WTC11 (cell line): Measurements from ENCODE around the gene RIMBP2. TPM values are rescaled to one million over a fixed set of nuclear protein-coding genes. Genes with fewer than 3 reads are reported as not detected.

Experiments
- ATAC-seq: fragments of 200-7000 bp; cut with Tn5 transposase; 2 replicates; pipeline ENCODE4 v1.10.0; 2021; ENCODE audit warnings: mild to moderate bottlenecking, moderate library complexity
- CTCF ChIA-PET: fragments of 300-600 bp; sonication (Branson Sonifier 250); formaldehyde crosslinking; loops from one replicate; lab custom pipeline; 2021; ENCODE audit warnings: antibody characterized with exemption; lab: Charles Lee
- POLR2A ChIA-PET: fragments of 350-600 bp; sonication (Branson Sonifier 250); formaldehyde crosslinking; loops from one replicate; lab custom pipeline; 2021; ENCODE audit warnings: antibody characterized with exemption; lab: Charles Lee
- DNase-seq: peaks from one replicate; pipeline ENCODE4 v3.0.0; 2021; ENCODE audit warnings: low spot score
- H3K27ac Mint-ChIP-seq: 2 replicates; pipeline ENCODE4 v1.8.0; 2021; ENCODE audit warnings: mixed read lengths
- H3K27me3 Mint-ChIP-seq: 2 replicates; pipeline ENCODE4 v1.8.0; 2021; ENCODE audit warnings: low read depth, mild to moderate bottlenecking, moderate library complexity, mixed read lengths
- H3K36me3 Mint-ChIP-seq: 2 replicates; pipeline ENCODE4 v1.8.0; 2021; ENCODE audit warnings: mixed read lengths
- H3K4me1 Mint-ChIP-seq: 2 replicates; pipeline ENCODE4 v1.8.0; 2022; ENCODE audit warnings: mixed read lengths
- H3K4me3 Mint-ChIP-seq: 2 replicates; pipeline ENCODE4 v1.8.0; 2021; ENCODE audit warnings: mild to moderate bottlenecking, moderate library complexity, mixed read lengths
- H3K9me3 Mint-ChIP-seq: 2 replicates; pipeline ENCODE4 v1.8.0; 2021; ENCODE audit warnings: mixed read lengths
- CREM ChIP-seq: sonication (generic); formaldehyde crosslinking; IDR thresholded peaks from 2 replicates; pipeline ENCODE4 v1.8.1; 2022; ENCODE audit warnings: mild to moderate bottlenecking, missing genetic modification reagents, moderate library complexity
- ELF4 ChIP-seq: sonication (generic); formaldehyde crosslinking; IDR thresholded peaks from 2 replicates; pipeline ENCODE4 v1.8.1; 2022; ENCODE audit warnings: low read depth, mild to moderate bottlenecking, moderate library complexity, missing genetic modification reagents
- EMX1 ChIP-seq: fragments of 250-450 bp; sonication (Bioruptor Pico); IDR thresholded peaks from 2 replicates; pipeline ENCODE4 v1.8.0; 2021; ENCODE audit warnings: mild to moderate bottlenecking
- ESRRA ChIP-seq: sonication (generic); formaldehyde crosslinking; IDR thresholded peaks from 2 replicates; pipeline ENCODE4 v1.8.1; 2022; ENCODE audit warnings: mild to moderate bottlenecking, missing genetic modification reagents, borderline replicate concordance
- FOXJ3 ChIP-seq: sonication (generic); formaldehyde crosslinking; IDR thresholded peaks from 2 replicates; pipeline ENCODE4 v1.9.0; 2021; ENCODE audit warnings: missing genetic modification reagents, mild to moderate bottlenecking, borderline replicate concordance
- HMGA2 ChIP-seq: fragments of 250-450 bp; sonication (Bioruptor Pico); IDR thresholded peaks from 2 replicates; pipeline ENCODE4 v1.4.0; 2021; ENCODE audit warnings: mild to moderate bottlenecking, moderate library complexity
- KAT7 ChIP-seq: sonication (generic); formaldehyde crosslinking; IDR thresholded peaks from 2 replicates; pipeline ENCODE4 v1.8.1; 2023; ENCODE audit warnings: missing genetic modification reagents, mild to moderate bottlenecking, borderline replicate concordance
- MYBL2 ChIP-seq: sonication (generic); formaldehyde crosslinking; IDR thresholded peaks from 2 replicates; pipeline ENCODE4 v1.8.1; 2023; ENCODE audit warnings: mild to moderate bottlenecking, moderate library complexity, missing genetic modification reagents
- SOX15 ChIP-seq: fragments of 250-450 bp; sonication (Bioruptor Pico); IDR thresholded peaks from 2 replicates; pipeline ENCODE4 v1.9.0; 2021; ENCODE audit warnings: mild to moderate bottlenecking
- TEAD4 ChIP-seq: sonication (generic); formaldehyde crosslinking; IDR thresholded peaks from 2 replicates; pipeline ENCODE4 v1.8.0; 2022; ENCODE audit warnings: mild to moderate bottlenecking, missing genetic modification reagents
- ZNF121 ChIP-seq: sonication (generic); formaldehyde crosslinking; IDR thresholded peaks from 2 replicates; pipeline ENCODE4 v1.8.0; 2023; ENCODE audit warnings: missing genetic modification reagents
- ZNF138 ChIP-seq: sonication (generic); formaldehyde crosslinking; conservative IDR thresholded peaks from 2 replicates; pipeline ENCODE4 v1.8.1; 2022; ENCODE audit warnings: mild to moderate bottlenecking, moderate library complexity, missing genetic modification reagents
- ZNF416 ChIP-seq: fragments of 250-450 bp; sonication (Bioruptor Pico); IDR thresholded peaks from 2 replicates; pipeline ENCODE4 v1.9.0; 2021; ENCODE audit warnings: mild to moderate bottlenecking, inconsistent platforms
- total RNA-seq: library from RNA; stranded (reverse); gene quantifications from 3 replicates; pipeline ENCODE4 v1.2.3, GENCODE V29; 2021
- TF ChIP-seq, protein P1 (sequence below): fragments of 250-450 bp; sonication (Bioruptor Pico); IDR thresholded peaks from 2 replicates; pipeline ENCODE4 v2.1.2; 2022; ENCODE audit warnings: mild to moderate bottlenecking, moderate library complexity
- TF ChIP-seq, protein P2 (sequence below): fragments of 250-450 bp; sonication (Bioruptor Pico); IDR thresholded peaks from 2 replicates; pipeline ENCODE4 v1.9.0; 2021; ENCODE audit warnings: moderate library complexity, mild to moderate bottlenecking, inconsistent platforms, borderline replicate concordance
- TF ChIP-seq, protein P3 (sequence below): fragments of 250-450 bp; sonication (Bioruptor Pico); IDR thresholded peaks from 2 replicates; pipeline ENCODE4 v1.9.0; 2021; ENCODE audit warnings: mild to moderate bottlenecking
- TF ChIP-seq, protein P4 (sequence below): sonication (generic); formaldehyde crosslinking; IDR thresholded peaks from 2 replicates; pipeline ENCODE4 v1.8.1; 2022; ENCODE audit warnings: low read depth, missing genetic modification reagents, borderline replicate concordance
- TF ChIP-seq, protein P5 (sequence below): sonication (generic); formaldehyde crosslinking; IDR thresholded peaks from 2 replicates; pipeline ENCODE4 v1.8.1; 2023; ENCODE audit warnings: mild to moderate bottlenecking, missing genetic modification reagents, borderline replicate concordance
- TF ChIP-seq, protein P6 (sequence below): fragments of 250-450 bp; sonication (Bioruptor Pico); IDR thresholded peaks from 2 replicates; pipeline ENCODE4 v1.9.0; 2021; ENCODE audit warnings: mild to moderate bottlenecking, borderline replicate concordance
- TF ChIP-seq, protein P7 (sequence below): sonication (generic); formaldehyde crosslinking; IDR thresholded peaks from 2 replicates; pipeline ENCODE4 v1.8.1; 2023; ENCODE audit warnings: mild to moderate bottlenecking, missing genetic modification reagents

The RIMBP2 gene
- total RNA-seq, 1 experiment from 2014 or later: 2.6 TPM

DNA sequence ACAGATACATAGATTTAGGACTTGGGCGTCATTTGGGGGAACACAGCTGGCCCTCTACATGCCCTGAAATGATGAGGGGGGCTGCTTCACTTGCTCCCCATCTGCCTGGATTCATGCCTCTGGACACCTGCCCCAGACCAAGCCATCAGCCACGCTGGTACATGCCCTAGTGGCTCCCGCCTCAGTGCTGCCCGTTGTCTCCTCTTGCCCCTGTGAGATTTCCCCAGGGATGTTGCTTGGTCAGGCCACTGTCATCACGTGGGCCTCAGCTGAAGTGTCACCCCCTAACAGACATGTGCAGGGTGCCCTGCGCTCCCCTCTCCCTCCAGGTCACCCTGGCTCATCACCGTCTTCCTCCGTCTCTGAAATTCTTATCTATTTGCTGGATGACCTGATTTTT is 220.9 kb downstream of the RIMBP2 start:
- DNase-seq (no peak), ATAC-seq (no peak)
- POLR2A ChIA-PET: no interaction called here
- H3K36me3 Mint-ChIP-seq: no peaks in the 10 kb centered on the region
- H3K4me3 Mint-ChIP-seq: no peak overlapping the region
- peaks cover 11% of the 10 kb centered on the region for H3K9me3 Mint-ChIP-seq
- TF ChIP-seq ELF4 (CRISPR knock-in tag) (no peak), CREM (no peak), TEAD4 (CRISPR knock-in tag) (no peak), KAT7 (no peak), ZNF138 (CRISPR knock-in tag) (no peak), FOXJ3 (CRISPR knock-in tag) (no peak), MYBL2 (CRISPR knock-in tag) (no peak), SOX15 (no peak), ZNF121 (CRISPR knock-in tag) (no peak), ESRRA (no peak), ZNF416 (CRISPR knock-in tag) (no peak), EMX1 (CRISPR knock-in tag) (no peak), HMGA2 (CRISPR knock-in tag) (no peak)
- TF ChIP-seq, protein P1, sequence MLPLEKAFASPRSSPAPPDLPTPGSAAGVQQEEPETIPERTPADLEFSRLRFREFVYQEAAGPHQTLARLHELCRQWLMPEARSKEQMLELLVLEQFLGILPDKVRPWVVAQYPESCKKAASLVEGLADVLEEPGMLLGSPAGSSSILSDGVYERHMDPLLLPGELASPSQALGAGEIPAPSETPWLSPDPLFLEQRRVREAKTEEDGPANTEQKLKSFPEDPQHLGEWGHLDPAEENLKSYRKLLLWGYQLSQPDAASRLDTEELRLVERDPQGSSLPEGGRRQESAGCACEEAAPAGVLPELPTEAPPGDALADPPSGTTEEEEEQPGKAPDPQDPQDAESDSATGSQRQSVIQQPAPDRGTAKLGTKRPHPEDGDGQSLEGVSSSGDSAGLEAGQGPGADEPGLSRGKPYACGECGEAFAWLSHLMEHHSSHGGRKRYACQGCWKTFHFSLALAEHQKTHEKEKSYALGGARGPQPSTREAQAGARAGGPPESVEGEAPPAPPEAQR (CRISPR knock-in tag): no peak
- TF ChIP-seq, protein P2, sequence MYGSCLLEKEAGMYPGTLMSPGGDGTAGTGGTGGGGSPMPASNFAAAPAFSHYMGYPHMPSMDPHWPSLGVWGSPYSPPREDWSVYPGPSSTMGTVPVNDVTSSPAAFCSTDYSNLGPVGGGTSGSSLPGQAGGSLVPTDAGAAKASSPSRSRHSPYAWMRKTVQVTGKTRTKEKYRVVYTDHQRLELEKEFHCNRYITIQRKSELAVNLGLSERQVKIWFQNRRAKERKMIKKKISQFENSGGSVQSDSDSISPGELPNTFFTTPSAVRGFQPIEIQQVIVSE: no peak
- TF ChIP-seq, protein P3, sequence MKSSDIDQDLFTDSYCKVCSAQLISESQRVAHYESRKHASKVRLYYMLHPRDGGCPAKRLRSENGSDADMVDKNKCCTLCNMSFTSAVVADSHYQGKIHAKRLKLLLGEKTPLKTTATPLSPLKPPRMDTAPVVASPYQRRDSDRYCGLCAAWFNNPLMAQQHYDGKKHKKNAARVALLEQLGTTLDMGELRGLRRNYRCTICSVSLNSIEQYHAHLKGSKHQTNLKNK (CRISPR knock-in tag): no peak
- TF ChIP-seq, protein P4, sequence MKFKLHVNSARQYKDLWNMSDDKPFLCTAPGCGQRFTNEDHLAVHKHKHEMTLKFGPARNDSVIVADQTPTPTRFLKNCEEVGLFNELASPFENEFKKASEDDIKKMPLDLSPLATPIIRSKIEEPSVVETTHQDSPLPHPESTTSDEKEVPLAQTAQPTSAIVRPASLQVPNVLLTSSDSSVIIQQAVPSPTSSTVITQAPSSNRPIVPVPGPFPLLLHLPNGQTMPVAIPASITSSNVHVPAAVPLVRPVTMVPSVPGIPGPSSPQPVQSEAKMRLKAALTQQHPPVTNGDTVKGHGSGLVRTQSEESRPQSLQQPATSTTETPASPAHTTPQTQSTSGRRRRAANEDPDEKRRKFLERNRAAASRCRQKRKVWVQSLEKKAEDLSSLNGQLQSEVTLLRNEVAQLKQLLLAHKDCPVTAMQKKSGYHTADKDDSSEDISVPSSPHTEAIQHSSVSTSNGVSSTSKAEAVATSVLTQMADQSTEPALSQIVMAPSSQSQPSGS (CRISPR knock-in tag): no peak
- TF ChIP-seq, protein P5, sequence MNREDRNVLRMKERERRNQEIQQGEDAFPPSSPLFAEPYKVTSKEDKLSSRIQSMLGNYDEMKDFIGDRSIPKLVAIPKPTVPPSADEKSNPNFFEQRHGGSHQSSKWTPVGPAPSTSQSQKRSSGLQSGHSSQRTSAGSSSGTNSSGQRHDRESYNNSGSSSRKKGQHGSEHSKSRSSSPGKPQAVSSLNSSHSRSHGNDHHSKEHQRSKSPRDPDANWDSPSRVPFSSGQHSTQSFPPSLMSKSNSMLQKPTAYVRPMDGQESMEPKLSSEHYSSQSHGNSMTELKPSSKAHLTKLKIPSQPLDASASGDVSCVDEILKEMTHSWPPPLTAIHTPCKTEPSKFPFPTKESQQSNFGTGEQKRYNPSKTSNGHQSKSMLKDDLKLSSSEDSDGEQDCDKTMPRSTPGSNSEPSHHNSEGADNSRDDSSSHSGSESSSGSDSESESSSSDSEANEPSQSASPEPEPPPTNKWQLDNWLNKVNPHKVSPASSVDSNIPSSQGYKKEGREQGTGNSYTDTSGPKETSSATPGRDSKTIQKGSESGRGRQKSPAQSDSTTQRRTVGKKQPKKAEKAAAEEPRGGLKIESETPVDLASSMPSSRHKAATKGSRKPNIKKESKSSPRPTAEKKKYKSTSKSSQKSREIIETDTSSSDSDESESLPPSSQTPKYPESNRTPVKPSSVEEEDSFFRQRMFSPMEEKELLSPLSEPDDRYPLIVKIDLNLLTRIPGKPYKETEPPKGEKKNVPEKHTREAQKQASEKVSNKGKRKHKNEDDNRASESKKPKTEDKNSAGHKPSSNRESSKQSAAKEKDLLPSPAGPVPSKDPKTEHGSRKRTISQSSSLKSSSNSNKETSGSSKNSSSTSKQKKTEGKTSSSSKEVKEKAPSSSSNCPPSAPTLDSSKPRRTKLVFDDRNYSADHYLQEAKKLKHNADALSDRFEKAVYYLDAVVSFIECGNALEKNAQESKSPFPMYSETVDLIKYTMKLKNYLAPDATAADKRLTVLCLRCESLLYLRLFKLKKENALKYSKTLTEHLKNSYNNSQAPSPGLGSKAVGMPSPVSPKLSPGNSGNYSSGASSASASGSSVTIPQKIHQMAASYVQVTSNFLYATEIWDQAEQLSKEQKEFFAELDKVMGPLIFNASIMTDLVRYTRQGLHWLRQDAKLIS (CRISPR knock-in tag): no peak
- TF ChIP-seq, protein P6, sequence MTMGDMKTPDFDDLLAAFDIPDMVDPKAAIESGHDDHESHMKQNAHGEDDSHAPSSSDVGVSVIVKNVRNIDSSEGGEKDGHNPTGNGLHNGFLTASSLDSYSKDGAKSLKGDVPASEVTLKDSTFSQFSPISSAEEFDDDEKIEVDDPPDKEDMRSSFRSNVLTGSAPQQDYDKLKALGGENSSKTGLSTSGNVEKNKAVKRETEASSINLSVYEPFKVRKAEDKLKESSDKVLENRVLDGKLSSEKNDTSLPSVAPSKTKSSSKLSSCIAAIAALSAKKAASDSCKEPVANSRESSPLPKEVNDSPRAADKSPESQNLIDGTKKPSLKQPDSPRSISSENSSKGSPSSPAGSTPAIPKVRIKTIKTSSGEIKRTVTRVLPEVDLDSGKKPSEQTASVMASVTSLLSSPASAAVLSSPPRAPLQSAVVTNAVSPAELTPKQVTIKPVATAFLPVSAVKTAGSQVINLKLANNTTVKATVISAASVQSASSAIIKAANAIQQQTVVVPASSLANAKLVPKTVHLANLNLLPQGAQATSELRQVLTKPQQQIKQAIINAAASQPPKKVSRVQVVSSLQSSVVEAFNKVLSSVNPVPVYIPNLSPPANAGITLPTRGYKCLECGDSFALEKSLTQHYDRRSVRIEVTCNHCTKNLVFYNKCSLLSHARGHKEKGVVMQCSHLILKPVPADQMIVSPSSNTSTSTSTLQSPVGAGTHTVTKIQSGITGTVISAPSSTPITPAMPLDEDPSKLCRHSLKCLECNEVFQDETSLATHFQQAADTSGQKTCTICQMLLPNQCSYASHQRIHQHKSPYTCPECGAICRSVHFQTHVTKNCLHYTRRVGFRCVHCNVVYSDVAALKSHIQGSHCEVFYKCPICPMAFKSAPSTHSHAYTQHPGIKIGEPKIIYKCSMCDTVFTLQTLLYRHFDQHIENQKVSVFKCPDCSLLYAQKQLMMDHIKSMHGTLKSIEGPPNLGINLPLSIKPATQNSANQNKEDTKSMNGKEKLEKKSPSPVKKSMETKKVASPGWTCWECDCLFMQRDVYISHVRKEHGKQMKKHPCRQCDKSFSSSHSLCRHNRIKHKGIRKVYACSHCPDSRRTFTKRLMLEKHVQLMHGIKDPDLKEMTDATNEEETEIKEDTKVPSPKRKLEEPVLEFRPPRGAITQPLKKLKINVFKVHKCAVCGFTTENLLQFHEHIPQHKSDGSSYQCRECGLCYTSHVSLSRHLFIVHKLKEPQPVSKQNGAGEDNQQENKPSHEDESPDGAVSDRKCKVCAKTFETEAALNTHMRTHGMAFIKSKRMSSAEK (CRISPR knock-in tag): no peak
- TF ChIP-seq, protein P7, sequence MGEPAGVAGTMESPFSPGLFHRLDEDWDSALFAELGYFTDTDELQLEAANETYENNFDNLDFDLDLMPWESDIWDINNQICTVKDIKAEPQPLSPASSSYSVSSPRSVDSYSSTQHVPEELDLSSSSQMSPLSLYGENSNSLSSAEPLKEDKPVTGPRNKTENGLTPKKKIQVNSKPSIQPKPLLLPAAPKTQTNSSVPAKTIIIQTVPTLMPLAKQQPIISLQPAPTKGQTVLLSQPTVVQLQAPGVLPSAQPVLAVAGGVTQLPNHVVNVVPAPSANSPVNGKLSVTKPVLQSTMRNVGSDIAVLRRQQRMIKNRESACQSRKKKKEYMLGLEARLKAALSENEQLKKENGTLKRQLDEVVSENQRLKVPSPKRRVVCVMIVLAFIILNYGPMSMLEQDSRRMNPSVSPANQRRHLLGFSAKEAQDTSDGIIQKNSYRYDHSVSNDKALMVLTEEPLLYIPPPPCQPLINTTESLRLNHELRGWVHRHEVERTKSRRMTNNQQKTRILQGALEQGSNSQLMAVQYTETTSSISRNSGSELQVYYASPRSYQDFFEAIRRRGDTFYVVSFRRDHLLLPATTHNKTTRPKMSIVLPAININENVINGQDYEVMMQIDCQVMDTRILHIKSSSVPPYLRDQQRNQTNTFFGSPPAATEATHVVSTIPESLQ (CRISPR knock-in tag): no peak
- CTCF ChIA-PET: no interaction called here
- H3K27ac Mint-ChIP-seq: no peak overlapping the region
- H3K27me3 Mint-ChIP-seq: no peaks in the 10 kb centered on the region
- H3K4me1 Mint-ChIP-seq: peaks cover 4% of the 10 kb centered on the region; the same call in 1 of the 2 replicates
